H9 (cell line): Measurements from ENCODE around the gene P4HA2. TPM values are rescaled to one million over a fixed set of nuclear protein-coding genes. Genes with fewer than 3 reads are reported as not detected.

Source experiments
- DNase-seq: peaks from one replicate; pipeline ENCODE4 v3.0.0-alpha.2; 2017
- H2AFZ ChIP-seq: one replicate; pipeline ENCODE4 v1.6.1; 2013; ENCODE audit warnings: mild to moderate bottlenecking, low read length, control low read depth, moderate library complexity
- H2AK5ac ChIP-seq: 2 replicates; pipeline ENCODE4 v1.6.1; 2013; ENCODE audit warnings: low read length, control low read depth, mixed read lengths; ENCODE audit not compliant: insufficient read length
- H2BK120ac ChIP-seq: one replicate; pipeline ENCODE4 v1.6.1; 2013; ENCODE audit warnings: low read depth, mild to moderate bottlenecking, low read length, control low read depth, inconsistent platforms; ENCODE audit not compliant: poor library complexity, severe bottlenecking
- H2BK12ac ChIP-seq: 2 replicates; pipeline ENCODE4 v1.6.1; 2013; ENCODE audit warnings: low read length, control low read depth, mixed read lengths, low read depth; ENCODE audit not compliant: insufficient read length
- H2BK15ac ChIP-seq: 2 replicates; pipeline ENCODE4 v1.6.1; 2013; ENCODE audit warnings: low read depth, low read length, control low read depth
- H2BK20ac ChIP-seq: one replicate; pipeline ENCODE4 v1.6.1; 2013; ENCODE audit warnings: low read depth, mild to moderate bottlenecking, low read length, control low read depth, inconsistent platforms; ENCODE audit not compliant: poor library complexity, severe bottlenecking
- H2BK5ac ChIP-seq: 2 replicates; pipeline ENCODE4 v1.6.1; 2013; ENCODE audit warnings: low read length, control low read depth, mixed read lengths; ENCODE audit not compliant: insufficient read length
- H3K14ac ChIP-seq: 2 replicates; pipeline ENCODE4 v1.6.1; 2013; ENCODE audit warnings: low read length, control low read depth; ENCODE audit not compliant: insufficient read depth
- H3K18ac ChIP-seq: 2 replicates; pipeline ENCODE4 v1.6.1; 2013; ENCODE audit warnings: low read depth, mild to moderate bottlenecking, mixed read lengths, low read length, control low read depth; ENCODE audit not compliant: insufficient read length
- H3K23ac ChIP-seq: 2 replicates; pipeline ENCODE4 v1.6.1; 2013; ENCODE audit warnings: low read length, control low read depth, mixed read lengths, low read depth; ENCODE audit not compliant: insufficient read length
- H3K23me2 ChIP-seq: 2 replicates; pipeline ENCODE4 v1.6.1; 2013; ENCODE audit warnings: low read depth, mild to moderate bottlenecking, mixed read lengths, low read length, control low read depth; ENCODE audit not compliant: insufficient read length, poor library complexity, severe bottlenecking
- H3K27ac ChIP-seq: 2 replicates; pipeline ENCODE4 v1.5.1; 2013; ENCODE audit warnings: low read length, control low read depth, mixed read lengths, low read depth; ENCODE audit not compliant: insufficient read length
- H3K27me3 ChIP-seq: 2 replicates; pipeline ENCODE4 v1.6.1; 2013; ENCODE audit warnings: low read length, control low read depth, inconsistent platforms; ENCODE audit not compliant: insufficient read depth
- H3K4ac ChIP-seq: 2 replicates; pipeline ENCODE4 v1.6.1; 2013; ENCODE audit warnings: low read depth, mild to moderate bottlenecking, control low read depth, inconsistent platforms, low read length, moderate library complexity
- H3K4me1 ChIP-seq: 2 replicates; pipeline ENCODE4 v1.6.1; 2013; ENCODE audit warnings: low read length, control low read depth, inconsistent platforms; ENCODE audit not compliant: insufficient read depth
- H3K4me2 ChIP-seq: 2 replicates; pipeline ENCODE4 v1.6.1; 2013; ENCODE audit warnings: low read length, control low read depth, mixed read lengths; ENCODE audit not compliant: insufficient read length, insufficient read depth
- H3K56ac ChIP-seq: 2 replicates; pipeline ENCODE4 v1.6.1; 2013; ENCODE audit warnings: low read depth, mild to moderate bottlenecking, mixed read lengths, low read length, control low read depth; ENCODE audit not compliant: insufficient read length
- H3K79me1 ChIP-seq: 2 replicates; pipeline ENCODE4 v1.6.1; 2013; ENCODE audit warnings: low read depth, mild to moderate bottlenecking, moderate library complexity, low read length, control low read depth, inconsistent platforms; ENCODE audit not compliant: insufficient read depth, poor library complexity, severe bottlenecking
- H3K79me2 ChIP-seq: 2 replicates; pipeline ENCODE4 v1.6.1; 2013; ENCODE audit warnings: low read length, control low read depth, inconsistent platforms; ENCODE audit not compliant: insufficient read depth
- H3K9ac ChIP-seq: 2 replicates; pipeline ENCODE4 v1.6.1; 2013; ENCODE audit warnings: low read length, control low read depth, mixed read lengths; ENCODE audit not compliant: insufficient read length; ENCODE audit errors: extremely low read depth
- H3K9me3 ChIP-seq: one replicate; pipeline ENCODE4 v1.6.1; 2013; ENCODE audit warnings: low read depth, low read length, inconsistent platforms; ENCODE audit not compliant: control insufficient read depth
- H3T11ph ChIP-seq: one replicate; pipeline ENCODE4 v1.6.1; 2013; ENCODE audit warnings: mild to moderate bottlenecking, low read length, control low read depth, inconsistent platforms
- H4K20me1 ChIP-seq: one replicate; pipeline ENCODE4 v1.6.1; 2013; ENCODE audit not compliant: control insufficient read depth, insufficient read length, insufficient read depth
- H4K5ac ChIP-seq: 2 replicates; pipeline ENCODE4 v1.6.1; 2013; ENCODE audit warnings: low read depth, mild to moderate bottlenecking, mixed read lengths, low read length, control low read depth; ENCODE audit not compliant: insufficient read length
- H4K8ac ChIP-seq: replicated peaks from 2 replicates; pipeline ENCODE4 v1.6.1; 2013; ENCODE audit warnings: low read length, control low read depth, mixed read lengths, low read depth; ENCODE audit not compliant: insufficient read length
- H4K91ac ChIP-seq: 2 replicates; pipeline ENCODE4 v1.6.1; 2013; ENCODE audit warnings: low read depth, mild to moderate bottlenecking, moderate library complexity, mixed read lengths, low read length, control low read depth; ENCODE audit not compliant: insufficient read length
- H3K27ac Mint-ChIP-seq, 3 experiments: 2 replicates in 2 of 3; 3 replicates in 1 of 3; pipeline ENCODE4 v1.8.0; 2020 to 2021; ENCODE audit warnings: mixed read lengths in 3 of 3, mild to moderate bottlenecking in 1 of 3, moderate library complexity in 1 of 3
- H3K27me3 Mint-ChIP-seq: 2 replicates; pipeline ENCODE4 v1.8.0; 2021; ENCODE audit warnings: low read depth, mild to moderate bottlenecking, moderate library complexity, mixed read lengths
- H3K36me3 Mint-ChIP-seq, 3 experiments: 2 replicates in 2 of 3; 3 replicates in 1 of 3; pipeline ENCODE4 v1.8.0; 2020 to 2021; ENCODE audit warnings: low read depth in 3 of 3, mixed read lengths in 3 of 3; ENCODE audit not compliant: insufficient read depth in 1 of 3
- H3K4me1 Mint-ChIP-seq, 2 experiments: 2 replicates each; pipeline ENCODE4 v1.8.0; 2020; ENCODE audit warnings: mixed read lengths in 2 of 2
- H3K4me3 Mint-ChIP-seq, 2 experiments: 2 replicates in 1 of 2; 3 replicates in 1 of 2; pipeline ENCODE4 v1.8.0; 2020 to 2021; ENCODE audit warnings: mild to moderate bottlenecking in 2 of 2, mixed read lengths in 2 of 2, moderate library complexity in 1 of 2
- H3K9me3 Mint-ChIP-seq, 2 experiments: 2 replicates in 1 of 2; 3 replicates in 1 of 2; pipeline ENCODE4 v1.8.0; 2020; ENCODE audit warnings: mild to moderate bottlenecking in 2 of 2, mixed read lengths in 2 of 2, moderate library complexity in 1 of 2
- WGBS: extraction: QIAGEN DNeasy Blood & Tissue Kit; methylation state at CpG from one replicate; pipeline ENCODE4 v1.1.7; 2013; ENCODE audit warnings: missing lambda C conversion rate, low lambda C conversion rate, mixed read lengths; ENCODE audit not compliant: insufficient read length; ENCODE audit errors: extremely low coverage; 5-methylcytosine and 5-hydroxymethylcytosine counted together
- total RNA-seq: library from RNA; stranded (reverse); gene quantifications from 2 replicates; pipeline ENCODE4 v1.2.1, GENCODE V29; 2021
- TF ChIP-seq, protein P1 (sequence below): fragments of 200-600 bp; sonication (generic); conservative IDR thresholded peaks from 3 replicates; pipeline ENCODE4 v1.8.0; 2021; ENCODE audit warnings: antibody characterized with exemption, mild to moderate bottlenecking

The P4HA2 gene
- total RNA-seq, 1 experiment from 2014 or later = 15.3 TPM

DNA sequence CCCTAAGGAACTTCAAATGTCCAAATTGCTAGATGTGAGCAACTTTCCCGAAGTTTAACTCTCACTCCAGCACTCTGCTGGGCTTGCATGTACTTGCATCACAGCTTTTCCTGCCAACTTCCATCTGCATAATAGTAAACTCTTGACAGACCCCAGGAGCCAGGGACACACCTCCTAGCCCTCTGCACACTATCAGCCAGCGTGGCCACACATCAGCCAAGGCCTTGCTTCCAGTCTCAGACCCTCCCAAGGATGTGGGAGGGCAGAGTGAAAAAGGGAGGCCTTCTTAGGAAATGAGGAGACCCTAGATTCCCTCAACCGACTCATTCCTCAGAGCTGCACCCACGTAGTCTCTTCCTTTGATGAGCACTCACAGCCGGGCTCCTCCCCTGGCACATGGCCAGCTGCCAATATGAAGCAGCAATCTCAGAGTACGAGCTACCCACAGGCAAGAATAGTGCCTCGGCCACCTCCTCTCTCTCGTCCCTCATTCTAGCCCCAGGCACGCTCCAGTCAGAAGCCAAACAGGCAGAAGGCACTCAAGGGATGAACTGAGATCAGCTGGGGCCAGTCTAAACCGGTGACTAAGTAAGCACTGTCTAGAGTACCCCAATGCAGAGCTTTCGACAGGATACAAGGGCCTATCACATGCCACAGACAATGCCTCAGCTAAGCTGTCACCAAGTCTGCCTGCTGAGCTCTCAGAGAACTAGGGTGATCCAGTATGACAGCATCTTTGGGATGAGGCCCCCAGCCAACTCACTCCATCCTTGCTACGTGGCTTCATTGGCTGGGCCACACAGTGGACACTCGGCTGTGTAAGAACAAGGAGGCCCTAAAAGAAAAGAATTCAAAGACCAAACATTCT is 2.3 kb downstream of the P4HA2 start:
- Histone ChIP-seq H3K4me1 (no peaks in the 10 kb centered on the region; the same call in 1 of the 2 replicates), H2BK120ac (no peak overlapping the region), H4K5ac (no peak overlapping the region), H2BK12ac (no peak overlapping the region), H3T11ph (no peak overlapping the region), H3K23ac (no peak overlapping the region), H3K4me2 (no peak overlapping the region), H3K79me2 (no peaks in the 10 kb centered on the region), H3K4ac (no peak overlapping the region), H3K18ac (no peak overlapping the region), H3K9ac (no peak overlapping the region), H3K79me1 (no peaks in the 10 kb centered on the region), H3K9me3 (no peaks in the 10 kb centered on the region), H2AFZ (no peak overlapping the region), H3K56ac (no peak overlapping the region), H4K91ac (no peak overlapping the region), H2BK15ac (no peak overlapping the region), H3K23me2 (peaks cover 12% of the 10 kb centered on the region), H4K20me1 (no peaks in the 10 kb centered on the region), H4K8ac (no peak overlapping the region), H3K27ac (no peak overlapping the region), H2BK20ac (no peak overlapping the region), H2AK5ac (no peak overlapping the region), H3K14ac (no peak overlapping the region), H2BK5ac (no peak overlapping the region), H3K27me3 (peaks cover 5% of the 10 kb centered on the region; the same call in 1 of the 2 replicates)
- Mint-ChIP-seq H3K27ac (peak overlapping the region in 1 of 3 experiments; percentile 53; a peak in 1 of 7 replicates), H3K4me1 (peaks cover 16 to 23% of the 10 kb centered on the region in 2 experiments), H3K36me3 (no peaks in the 10 kb centered on the region; a peak in 1 of 7 replicates), H3K9me3 (peaks cover 0 to 3% of the 10 kb centered on the region in 2 experiments; a peak in 1 of 5 replicates), H3K27me3 (peaks cover 43% of the 10 kb centered on the region), H3K4me3 (no peak overlapping the region)
- WGBS = no CpG with 5 or more reads among the region's 13 CpGs
- TF ChIP-seq, protein P1, sequence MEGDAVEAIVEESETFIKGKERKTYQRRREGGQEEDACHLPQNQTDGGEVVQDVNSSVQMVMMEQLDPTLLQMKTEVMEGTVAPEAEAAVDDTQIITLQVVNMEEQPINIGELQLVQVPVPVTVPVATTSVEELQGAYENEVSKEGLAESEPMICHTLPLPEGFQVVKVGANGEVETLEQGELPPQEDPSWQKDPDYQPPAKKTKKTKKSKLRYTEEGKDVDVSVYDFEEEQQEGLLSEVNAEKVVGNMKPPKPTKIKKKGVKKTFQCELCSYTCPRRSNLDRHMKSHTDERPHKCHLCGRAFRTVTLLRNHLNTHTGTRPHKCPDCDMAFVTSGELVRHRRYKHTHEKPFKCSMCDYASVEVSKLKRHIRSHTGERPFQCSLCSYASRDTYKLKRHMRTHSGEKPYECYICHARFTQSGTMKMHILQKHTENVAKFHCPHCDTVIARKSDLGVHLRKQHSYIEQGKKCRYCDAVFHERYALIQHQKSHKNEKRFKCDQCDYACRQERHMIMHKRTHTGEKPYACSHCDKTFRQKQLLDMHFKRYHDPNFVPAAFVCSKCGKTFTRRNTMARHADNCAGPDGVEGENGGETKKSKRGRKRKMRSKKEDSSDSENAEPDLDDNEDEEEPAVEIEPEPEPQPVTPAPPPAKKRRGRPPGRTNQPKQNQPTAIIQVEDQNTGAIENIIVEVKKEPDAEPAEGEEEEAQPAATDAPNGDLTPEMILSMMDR = no peak
- peak; percentile 17 for DNase-seq
